Measurements from ENCODE around the gene DENR. TPM values are rescaled to one million over a fixed set of nuclear protein-coding genes. Genes with fewer than 3 reads are reported as not detected.

The DENR gene
- total RNA-seq, 1 experiment from 2014 or later = 68.7 TPM

DNA sequence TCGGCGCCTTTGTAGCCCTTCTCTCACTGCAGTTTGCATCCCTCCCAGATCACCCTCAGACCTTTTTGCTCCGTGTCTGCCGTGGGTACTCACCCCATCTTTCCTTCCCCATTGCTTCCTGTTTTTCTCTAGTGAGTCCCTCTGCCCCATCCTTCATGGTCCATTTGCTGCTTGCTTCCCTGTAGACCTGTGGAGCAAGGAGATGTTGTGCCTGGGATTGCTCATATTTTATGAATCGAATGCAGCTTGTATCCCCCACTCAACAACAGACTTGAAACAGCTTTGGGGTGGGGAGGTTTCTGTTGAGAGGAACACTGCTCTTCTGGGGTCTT is 661 bp downstream of the DENR start:
- H3K27ac ChIP-seq (ENCODE audit: low read length) = peak overlapping the region; percentile 98
- ChIA-PET POLR2A (no interaction called here), CTCF (no interaction called here)
- ATAC-seq (no peak), DNase-seq (ENCODE audit: low read depth, low spot score) (no peak)
- no TSS peak for BruUV-seq (replicated peaks)
- peaks cover 12% of the 10 kb centered on the region for H3K4me1 ChIP-seq (ENCODE audit: control insufficient read depth, insufficient read depth, low read length)
- H3K4me3 ChIP-seq (ENCODE audit: low read depth in 2 of 2, low read length in 2 of 2) = peak overlapping the region; percentile 91 to 98
- in situ Hi-C loops (cut with HindIII; ENCODE audit: low pct_unique_long_range_greater_than_20kb, low sequenced_read_pairs) (no loop called here), intact Hi-C loops (cut with micrococcal nuclease; ENCODE audit: unreplicated experiment) (loop anchor here (5.0 kb wide), 1 partner anchor 116 kb away; no protein-coding TSS in a partner anchor)
- no peaks in the 10 kb centered on the region for H3K9me3 ChIP-seq (ENCODE audit: control insufficient read depth, insufficient read depth, low read depth, low read length)
- peaks cover 34% of the 10 kb centered on the region for H3K36me3 ChIP-seq (ENCODE audit: control insufficient read depth, insufficient read depth, low read length)
- no peaks in the 10 kb centered on the region for H3K27me3 ChIP-seq (ENCODE audit: control insufficient read depth, insufficient read depth, low read length)
- no peak for TF ChIP-seq REST (IDR thresholded peaks at IDR 0.05; ENCODE audit: insufficient read depth in 1 of 2, low read depth in 2 of 2, low read length in 1 of 2)
- TF ChIP-seq POLR2AphosphoS5 (IDR thresholded peaks at IDR 0.05; ENCODE audit: low read depth, low read length) = no peak
- TF ChIP-seq TCF7L2 (IDR thresholded peaks at IDR 0.05; ENCODE audit: low read depth, low read length) = no peak
- no peak for TF ChIP-seq CTCF (IDR thresholded peaks at IDR 0.05)
- no peak for TF ChIP-seq SIN3A (IDR thresholded peaks at IDR 0.05; ENCODE audit: borderline replicate concordance, insufficient read depth, low read depth, low read length)

DNA sequence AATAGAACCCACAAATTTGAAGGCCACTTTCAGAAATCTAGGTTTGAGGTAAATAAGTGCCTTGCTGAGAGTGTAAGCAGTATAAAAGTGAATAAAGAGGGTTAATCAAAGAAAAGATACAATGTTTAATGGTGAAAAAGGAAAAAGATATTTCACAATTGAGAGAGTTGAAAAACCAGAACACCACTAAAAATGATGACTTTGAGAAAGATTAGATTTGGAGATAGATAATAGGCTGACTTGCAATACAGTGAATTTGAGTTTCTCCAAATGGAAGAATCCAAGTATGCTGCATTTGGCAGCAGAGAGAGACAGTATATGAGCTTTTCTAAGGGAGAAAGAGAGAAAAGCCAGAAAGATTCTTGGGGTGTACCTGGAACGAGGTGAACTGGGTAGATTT is 2.2 kb downstream of the DENR start:
- intact Hi-C loops (cut with micrococcal nuclease; ENCODE audit: unreplicated experiment) (loop anchor here (5.0 kb wide), 1 partner anchor 117 kb away; no protein-coding TSS in a partner anchor), in situ Hi-C loops (cut with HindIII; ENCODE audit: low pct_unique_long_range_greater_than_20kb, low sequenced_read_pairs) (no loop called here)
- TF ChIP-seq TCF7L2 (IDR thresholded peaks at IDR 0.05; ENCODE audit: low read depth, low read length) (no peak), REST (IDR thresholded peaks at IDR 0.05; ENCODE audit: insufficient read depth in 1 of 2, low read depth in 2 of 2, low read length in 1 of 2) (no peak), CTCF (IDR thresholded peaks at IDR 0.05) (no peak), POLR2AphosphoS5 (IDR thresholded peaks at IDR 0.05; ENCODE audit: low read depth, low read length) (no peak), SIN3A (IDR thresholded peaks at IDR 0.05; ENCODE audit: borderline replicate concordance, insufficient read depth, low read depth, low read length) (no peak)
- no peak for DNase-seq (ENCODE audit: low read depth, low spot score)
- POLR2A ChIA-PET = no interaction called here
- Histone ChIP-seq H3K36me3 (ENCODE audit: control insufficient read depth, insufficient read depth, low read length) (peaks cover 39% of the 10 kb centered on the region), H3K27ac (ENCODE audit: low read length) (no peak overlapping the region), H3K4me3 (ENCODE audit: low read depth in 2 of 2, low read length in 2 of 2) (no peak overlapping the region), H3K9me3 (ENCODE audit: control insufficient read depth, insufficient read depth, low read depth, low read length) (no peaks in the 10 kb centered on the region), H3K4me1 (ENCODE audit: control insufficient read depth, insufficient read depth, low read length) (peaks cover 12% of the 10 kb centered on the region), H3K27me3 (ENCODE audit: control insufficient read depth, insufficient read depth, low read length) (no peaks in the 10 kb centered on the region)
- CTCF ChIA-PET = no interaction called here
- BruUV-seq (replicated peaks) = no TSS peak
- ATAC-seq = no peak
